OCI-LY7 (cell line): ENCODE data around the gene PFDN6. TPM values are rescaled to one million over a fixed set of nuclear protein-coding genes. Genes with fewer than 3 reads are reported as not detected.

Experiments
- BruUV-seq: library from RNA; stranded (reverse); fragments of 400-500 nt; replicated peaks from 2 replicates; lab custom pipeline; 2021; lab: Mats Ljungman, UMichigan
- CTCF ChIA-PET: fragments of 300-600 bp; sonication (Branson Sonifier 250); formaldehyde crosslinking; loops from one replicate; lab custom pipeline; 2022; ENCODE audit warnings: antibody characterized with exemption; ENCODE audit not compliant: unreplicated experiment; lab: Charles Lee
- POLR2A ChIA-PET: fragments of 300-600 bp; sonication (Branson Sonifier 250); formaldehyde crosslinking; loops from one replicate; lab custom pipeline; 2022; ENCODE audit warnings: antibody characterized with exemption; lab: Charles Lee
- DNase-seq: peaks from one replicate; pipeline ENCODE4 v3.0.0-alpha.2; 2015; ENCODE audit warnings: low spot score
- H2AFZ ChIP-seq: fragments of 200-600 bp; sonication (generic), shearing (Covaris generic); 2 replicates; pipeline ENCODE4 v1.6.1; 2014; ENCODE audit warnings: mild to moderate bottlenecking, antibody characterized with exemption, low read length, moderate library complexity
- H3K27ac ChIP-seq: fragments of 200-600 bp; sonication (generic); 2 replicates; pipeline ENCODE4 v1.5.1; 2014; ENCODE audit warnings: mixed run types, low read depth, mild to moderate bottlenecking, moderate library complexity, low read length, inconsistent platforms; ENCODE audit not compliant: poor library complexity, severe bottlenecking
- H3K36me3 ChIP-seq: fragments of 200-600 bp; sonication (generic); 2 replicates; pipeline ENCODE4 v1.6.1; 2014; ENCODE audit warnings: mild to moderate bottlenecking, antibody characterized with exemption, low read length, moderate library complexity, mixed read lengths; ENCODE audit not compliant: insufficient read depth
- H3K4me1 ChIP-seq: fragments of 200-600 bp; sonication (generic); 2 replicates; pipeline ENCODE4 v1.5.1; 2014; ENCODE audit warnings: mild to moderate bottlenecking, low read length; ENCODE audit not compliant: insufficient read depth, poor library complexity, severe bottlenecking
- H3K4me2 ChIP-seq: fragments of 200-600 bp; sonication (generic); 2 replicates; pipeline ENCODE4 v1.6.1; 2014; ENCODE audit warnings: mild to moderate bottlenecking, low read length
- H3K4me3 ChIP-seq: fragments of 200-600 bp; sonication (generic); 2 replicates; pipeline ENCODE4 v1.5.1; 2014; ENCODE audit warnings: mild to moderate bottlenecking, low read depth, low read length; ENCODE audit not compliant: poor library complexity, severe bottlenecking
- H3K79me2 ChIP-seq: fragments of 200-600 bp; sonication (generic); 2 replicates; pipeline ENCODE4 v1.6.1; 2016; ENCODE audit warnings: low read depth, mild to moderate bottlenecking, low read length, moderate library complexity, mixed read lengths; ENCODE audit not compliant: insufficient read depth
- H3K9me2 ChIP-seq: fragments of 200-600 bp; sonication (generic); 2 replicates; pipeline ENCODE4 v1.6.1; 2016; ENCODE audit warnings: mild to moderate bottlenecking, low read length, mixed read lengths; ENCODE audit not compliant: insufficient read depth
- H3K9me3 ChIP-seq: fragments of 200-600 bp; sonication (generic); 2 replicates; pipeline ENCODE4 v1.6.1; 2014; ENCODE audit warnings: mild to moderate bottlenecking, mixed run types, low read length, mixed read lengths
- H4K20me1 ChIP-seq: fragments of 200-600 bp; sonication (generic); 2 replicates; pipeline ENCODE4 v1.6.1; 2014; ENCODE audit warnings: mild to moderate bottlenecking, antibody characterized with exemption, low read length, moderate library complexity, mixed read lengths; ENCODE audit not compliant: insufficient read depth
- EZH2phosphoT487 ChIP-seq: fragments of 200-600 bp; sonication (generic); IDR thresholded peaks from 2 replicates; pipeline ENCODE4 v1.6.1; 2018; ENCODE audit warnings: low read depth, borderline replicate concordance, mild to moderate bottlenecking, mixed run types, antibody characterized with exemption, low read length, moderate library complexity, mixed read lengths
- intact Hi-C: fragments of 100-400 bp; cut with micrococcal nuclease; formaldehyde crosslinking; loops from one replicate; pipeline ENCODE4 v1.10.0; 2022; ENCODE audit not compliant: unreplicated experiment
- total RNA-seq, 2 experiments: library from RNA; depleted of rRNA in 1 of 2; stranded (reverse); fragments of >200 nt in 1 of 2; shearing (Covaris generic) in 1 of 2; gene quantifications; 2 replicates each; pipeline ENCODE4 v1.2.3, GENCODE V29; 2014 to 2022
- TF ChIP-seq, protein P1 (sequence below): fragments of 200-600 bp; sonication (generic); conservative IDR thresholded peaks from 2 replicates; pipeline ENCODE4 v1.5.1; 2014; ENCODE audit warnings: mild to moderate bottlenecking, antibody characterized with exemption, low read length, moderate library complexity, mixed read lengths

PFDN6 gene
- total RNA-seq, 2 experiments from 2014 or later: 72.5 to 90.6 TPM

DNA sequence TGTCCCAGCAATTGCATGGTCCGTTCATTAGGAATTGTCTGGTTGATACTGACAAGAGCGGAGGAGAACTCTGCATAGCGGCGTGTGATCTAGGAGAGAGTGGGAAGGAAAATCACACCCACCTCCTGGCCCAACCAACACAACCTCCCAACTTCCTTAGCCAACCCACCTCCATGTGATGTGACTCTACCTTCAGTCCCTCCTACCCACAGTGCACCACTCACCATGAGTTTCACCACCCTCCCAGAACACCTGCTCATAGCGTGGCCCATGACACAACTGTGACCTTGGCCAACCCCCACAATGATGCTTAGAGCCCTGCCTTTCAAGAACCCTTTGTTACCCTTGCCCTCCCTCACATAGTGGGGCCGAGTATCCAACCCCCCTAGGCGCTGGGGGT lies 25.4 kb upstream of the PFDN6 start:
- H3K9me2 ChIP-seq: no peaks in the 10 kb centered on the region
- H3K27ac ChIP-seq: no peak overlapping the region
- H3K79me2 ChIP-seq: no peaks in the 10 kb centered on the region
- no peaks in the 10 kb centered on the region for H3K9me3 ChIP-seq
- POLR2A ChIA-PET: interaction anchor here (0.7 kb wide), 1 partner anchor 13 kb away, joined by 3 read pairs; the partner anchor contains the start of gene B3GALT4
- H3K4me3 ChIP-seq: no peak overlapping the region
- TF ChIP-seq, protein P1, sequence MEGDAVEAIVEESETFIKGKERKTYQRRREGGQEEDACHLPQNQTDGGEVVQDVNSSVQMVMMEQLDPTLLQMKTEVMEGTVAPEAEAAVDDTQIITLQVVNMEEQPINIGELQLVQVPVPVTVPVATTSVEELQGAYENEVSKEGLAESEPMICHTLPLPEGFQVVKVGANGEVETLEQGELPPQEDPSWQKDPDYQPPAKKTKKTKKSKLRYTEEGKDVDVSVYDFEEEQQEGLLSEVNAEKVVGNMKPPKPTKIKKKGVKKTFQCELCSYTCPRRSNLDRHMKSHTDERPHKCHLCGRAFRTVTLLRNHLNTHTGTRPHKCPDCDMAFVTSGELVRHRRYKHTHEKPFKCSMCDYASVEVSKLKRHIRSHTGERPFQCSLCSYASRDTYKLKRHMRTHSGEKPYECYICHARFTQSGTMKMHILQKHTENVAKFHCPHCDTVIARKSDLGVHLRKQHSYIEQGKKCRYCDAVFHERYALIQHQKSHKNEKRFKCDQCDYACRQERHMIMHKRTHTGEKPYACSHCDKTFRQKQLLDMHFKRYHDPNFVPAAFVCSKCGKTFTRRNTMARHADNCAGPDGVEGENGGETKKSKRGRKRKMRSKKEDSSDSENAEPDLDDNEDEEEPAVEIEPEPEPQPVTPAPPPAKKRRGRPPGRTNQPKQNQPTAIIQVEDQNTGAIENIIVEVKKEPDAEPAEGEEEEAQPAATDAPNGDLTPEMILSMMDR: no peak
- TF ChIP-seq EZH2phosphoT487: no peak
- no peaks in the 10 kb centered on the region for H3K4me1 ChIP-seq
- intact Hi-C loops: no loop called here
- H3K36me3 ChIP-seq: peaks cover 90% of the 10 kb centered on the region
- H3K4me2 ChIP-seq: no peak overlapping the region
- DNase-seq: no peak
- CTCF ChIA-PET: no interaction called here
- H4K20me1 ChIP-seq: no peaks in the 10 kb centered on the region
- BruUV-seq: no TSS peak
- H2AFZ ChIP-seq: no peak overlapping the region

GRCh38 chr6:33271117-33271467 lies 18.3 kb upstream of the PFDN6 start:
- no peaks in the 10 kb centered on the region for H3K9me2 ChIP-seq
- peaks cover 31% of the 10 kb centered on the region for H4K20me1 ChIP-seq
- no peak for DNase-seq
- ChIA-PET POLR2A (interaction anchor here (0.9 to 2.5 kb wide), 15 partner anchors 8 to 440 kb away, joined by 3 to 19 read pairs (median 5); partner anchors contain the start of genes PFDN6, RGL2, UQCC2 and WDR46), CTCF (interaction anchor here (0.6 kb wide), 2 partner anchors 25 to 26 kb away, joined by 3 to 4 read pairs; no protein-coding TSS in a partner anchor)
- peaks cover 55% of the 10 kb centered on the region for H3K79me2 ChIP-seq
- intact Hi-C loops: loop anchor here (1.0 kb wide), 1 partner anchor 22 kb away; no protein-coding TSS in a partner anchor
- no TSS peak for BruUV-seq
- H3K4me1 ChIP-seq: peaks cover 37% of the 10 kb centered on the region
- peak overlapping the region; percentile 88 for H2AFZ ChIP-seq
- peaks cover 78% of the 10 kb centered on the region for H3K36me3 ChIP-seq
- TF ChIP-seq EZH2phosphoT487: no peak
- TF ChIP-seq, protein P1: peak; percentile 20; the same call in 1 of the 2 replicates
- H3K27ac ChIP-seq: peak overlapping the region; percentile 93
- H3K4me2 ChIP-seq: peak overlapping the region; percentile 93
- peak overlapping the region; percentile 97 for H3K4me3 ChIP-seq
- H3K9me3 ChIP-seq: no peaks in the 10 kb centered on the region
